GM23248 (cell line): ENCODE measurements around the gene DAG1. TPM values are rescaled to one million over a fixed set of nuclear protein-coding genes. Genes with fewer than 3 reads are reported as not detected.

Source experiments
- DNase-seq: peaks from one replicate; pipeline ENCODE4 v3.0.0-alpha.2; 2015
- H2AFZ ChIP-seq: fragments of 200-600 bp; sonication (generic); 2 replicates; pipeline ENCODE4 v1.6.1; 2016; ENCODE audit warnings: antibody characterized with exemption
- H3F3A ChIP-seq: fragments of 200-600 bp; sonication (generic); 2 replicates; pipeline ENCODE4 v1.6.1; 2016; ENCODE audit warnings: mild to moderate bottlenecking, antibody characterized with exemption, mixed run types; ENCODE audit not compliant: insufficient read depth
- H3K27ac ChIP-seq: fragments of 200-600 bp; sonication (generic); 2 replicates; pipeline ENCODE4 v1.5.1; 2016; ENCODE audit warnings: mild to moderate bottlenecking
- H3K27me3 ChIP-seq: fragments of 200-600 bp; sonication (generic); replicated peaks from 2 replicates; pipeline ENCODE4 v1.6.1; 2016; ENCODE audit warnings: mild to moderate bottlenecking; ENCODE audit not compliant: insufficient read depth
- H3K36me3 ChIP-seq: fragments of 200-600 bp; sonication (generic); 2 replicates; pipeline ENCODE4 v1.6.1; 2016; ENCODE audit warnings: low read depth, mild to moderate bottlenecking
- H3K4me1 ChIP-seq: fragments of 200-600 bp; sonication (generic); 2 replicates; pipeline ENCODE4 v1.6.1; 2016; ENCODE audit warnings: mild to moderate bottlenecking; ENCODE audit not compliant: insufficient read depth
- H3K4me2 ChIP-seq: fragments of 200-600 bp; sonication (generic); one replicate; pipeline ENCODE4 v1.6.1; 2016; ENCODE audit warnings: mild to moderate bottlenecking; ENCODE audit not compliant: unreplicated experiment
- H3K4me3 ChIP-seq: fragments of 200-600 bp; sonication (generic); 2 replicates; pipeline ENCODE4 v1.5.1; 2016; ENCODE audit warnings: mild to moderate bottlenecking
- H3K79me2 ChIP-seq: fragments of 200-600 bp; sonication (generic); 2 replicates; pipeline ENCODE4 v1.6.1; 2016; ENCODE audit warnings: mild to moderate bottlenecking; ENCODE audit not compliant: insufficient read depth
- H3K9ac ChIP-seq: fragments of 200-600 bp; sonication (generic); 2 replicates; pipeline ENCODE4 v1.6.1; 2016; ENCODE audit warnings: mild to moderate bottlenecking
- H3K9me2 ChIP-seq: fragments of 200-600 bp; sonication (generic); 2 replicates; pipeline ENCODE4 v1.6.1; 2016; ENCODE audit warnings: mixed run types, mild to moderate bottlenecking, moderate library complexity; ENCODE audit not compliant: insufficient read depth
- H3K9me3 ChIP-seq: fragments of 200-600 bp; sonication (generic); one replicate; pipeline ENCODE4 v1.6.1; 2017; ENCODE audit warnings: low read depth
- H4K20me1 ChIP-seq: fragments of 200-600 bp; sonication (generic); 2 replicates; pipeline ENCODE4 v1.6.0; 2016; ENCODE audit not compliant: insufficient read depth
- EZH2 ChIP-seq: fragments of 200-600 bp; sonication (generic); IDR thresholded peaks from 2 replicates; pipeline ENCODE4 v1.6.1; 2018; ENCODE audit warnings: antibody characterized with exemption, mild to moderate bottlenecking; ENCODE audit not compliant: insufficient read depth, poor library complexity, severe bottlenecking
- EZH2phosphoT487 ChIP-seq: fragments of 200-600 bp; sonication (generic); IDR thresholded peaks from 2 replicates; pipeline ENCODE4 v1.6.1; 2018; ENCODE audit warnings: antibody characterized with exemption, moderate library complexity, mild to moderate bottlenecking, low read depth; ENCODE audit not compliant: insufficient read depth
- WGBS, 2 experiments: methylation state at CpG; one replicate each; pipeline ENCODE4 v1.1.6; 2015 to 2017; ENCODE audit warnings: low lambda C conversion rate in 2 of 2, low coverage in 1 of 2; ENCODE audit errors: missing lambda C conversion rate in 2 of 2; 5-methylcytosine and 5-hydroxymethylcytosine counted together
- in situ Hi-C: fragments of 300-500 bp; cut with MboI; formaldehyde crosslinking; loops from 2 replicates; pipeline ENCODE4 v1.15.0; 2020
- polyA plus RNA-seq: library from polyadenylated mRNA; unstranded; fragments of >200 nt; fragmentation: Nextera tagmentation; extraction: Ambion mirVana; gene quantifications from 2 replicates; pipeline ENCODE4 v1.2.1, GENCODE V29; 2016
- total RNA-seq: library from RNA; depleted of rRNA; stranded (reverse); fragments of >200 nt; shearing (Covaris generic); gene quantifications from 2 replicates; pipeline ENCODE4 v1.2.3, GENCODE V29; 2014

DAG1 gene
- total and polyA plus RNA-seq, 2 experiments from 2014 or later, result 43.0 to 90.2 TPM

GRCh38 chr3:49554633-49555265 is 84.7 kb downstream of the DAG1 start:
- TF ChIP-seq EZH2phosphoT487, result no peak
- TF ChIP-seq EZH2, result no peak
- Histone ChIP-seq H3K9me3 (no peaks in the 10 kb centered on the region), H3K9ac (no peak overlapping the region), H3K27me3 (peaks cover 19% of the 10 kb centered on the region), H3K4me2 (peak overlapping the region; percentile 53), H3K9me2 (no peaks in the 10 kb centered on the region), H3K27ac (no peak overlapping the region), H3K36me3 (no peaks in the 10 kb centered on the region), H3K4me3 (peak overlapping the region; percentile 58), H3K4me1 (0 out of 2 replicates have a peak, but pooled peaks cover 8% of the 10 kb centered on the region), H3F3A (no peaks in the 10 kb centered on the region), H2AFZ (no peak overlapping the region), H3K79me2 (no peaks in the 10 kb centered on the region), H4K20me1 (no peaks in the 10 kb centered on the region)
- 4 to 5% methylated on average over 34 to 42 of the region's 66 CpGs for WGBS, 2 experiments
- in situ Hi-C loops, result no loop called here
- no peak for DNase-seq

GRCh38 chr3:49556500-49557275 is 86.6 kb downstream of the DAG1 start:
- Histone ChIP-seq H3F3A (no peaks in the 10 kb centered on the region), H3K4me3 (no peak overlapping the region), H3K79me2 (no peaks in the 10 kb centered on the region), H3K9ac (no peak overlapping the region), H3K9me3 (no peaks in the 10 kb centered on the region), H3K27me3 (peaks cover 25% of the 10 kb centered on the region), H2AFZ (no peak overlapping the region), H4K20me1 (no peaks in the 10 kb centered on the region), H3K27ac (no peak overlapping the region), H3K36me3 (no peaks in the 10 kb centered on the region), H3K4me1 (0 out of 2 replicates have a peak, but pooled peaks cover 8% of the 10 kb centered on the region), H3K4me2 (no peak overlapping the region), H3K9me2 (no peaks in the 10 kb centered on the region)
- no peak for DNase-seq
- 41 to 68% methylated on average over 3 of the region's 3 CpGs for WGBS, 2 experiments
- TF ChIP-seq EZH2phosphoT487 (no peak), EZH2 (no peak)
- in situ Hi-C loops, result no loop called here

- 22 to 29% methylated on average over 4 of the region's 4 CpGs for WGBS, 2 experiments
- DNase-seq, result no peak
- TF ChIP-seq EZH2phosphoT487 (no peak), EZH2 (no peak)
- Histone ChIP-seq H3K9me3 (no peaks in the 10 kb centered on the region), H3K79me2 (no peaks in the 10 kb centered on the region), H3K9me2 (no peaks in the 10 kb centered on the region), H4K20me1 (no peaks in the 10 kb centered on the region), H3K36me3 (no peaks in the 10 kb centered on the region), H3K4me1 (no peaks in the 10 kb centered on the region), H3K9ac (no peak overlapping the region), H3K27me3 (peaks cover 26% of the 10 kb centered on the region), H3K27ac (no peak overlapping the region), H2AFZ (no peak overlapping the region), H3K4me2 (no peak overlapping the region), H3K4me3 (no peak overlapping the region), H3F3A (no peaks in the 10 kb centered on the region)
- in situ Hi-C loops, result no loop called here
These were observed 93.0 kb downstream of the DAG1 start for GRCh38 chr3:49563040-49563578.

GRCh38 chr3:49563766-49564165 is 93.7 kb downstream of the DAG1 start:
- TF ChIP-seq EZH2phosphoT487 (no peak), EZH2 (no peak)
- WGBS, 2 experiments, result 76 to 89% methylated on average over 4 of the region's 4 CpGs
- Histone ChIP-seq H4K20me1 (no peaks in the 10 kb centered on the region), H3K27ac (no peak overlapping the region), H3K79me2 (no peaks in the 10 kb centered on the region), H3K27me3 (peaks cover 26% of the 10 kb centered on the region), H3K36me3 (no peaks in the 10 kb centered on the region), H2AFZ (no peak overlapping the region), H3K4me3 (no peak overlapping the region), H3K9me3 (no peaks in the 10 kb centered on the region), H3K9me2 (no peaks in the 10 kb centered on the region), H3K4me1 (no peaks in the 10 kb centered on the region), H3K4me2 (no peak overlapping the region), H3F3A (no peaks in the 10 kb centered on the region), H3K9ac (no peak overlapping the region)
- DNase-seq, result no peak
- in situ Hi-C loops, result no loop called here
